ENCODE measurements around the gene ZNF621.

The ZNF621 gene

DNA sequence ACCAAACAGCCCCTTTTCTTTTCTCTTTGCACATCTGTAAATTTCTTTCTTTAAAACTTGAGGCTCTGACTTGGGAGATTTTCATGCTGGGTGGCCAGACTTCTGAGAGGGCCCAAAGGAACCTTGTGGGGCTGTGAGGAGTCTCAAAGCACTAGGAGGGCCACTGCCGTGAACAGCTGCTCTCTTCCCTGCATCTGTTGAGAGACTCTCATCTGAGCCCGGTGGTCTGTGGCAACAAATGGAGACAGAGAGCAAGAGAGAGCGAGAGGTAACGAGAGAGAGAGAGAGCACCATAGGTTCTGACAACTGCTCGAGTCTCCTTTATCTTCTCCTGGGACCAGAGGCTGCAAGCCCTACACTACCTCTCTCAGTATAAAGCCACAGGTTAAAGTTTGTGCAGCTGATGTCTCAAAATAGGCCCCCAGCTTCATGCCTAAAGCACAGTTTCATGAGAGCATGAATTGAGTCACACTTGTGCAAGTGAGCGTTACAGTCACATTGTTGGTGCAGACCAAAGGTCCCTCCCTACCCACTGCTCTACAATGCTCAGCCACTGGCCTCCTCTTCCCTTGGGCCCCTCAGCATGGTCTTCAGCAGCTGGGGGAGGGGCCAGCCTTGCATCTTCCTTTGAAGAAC, 60.7 kb downstream of the ZNF621 start:
- no peaks in the 10 kb centered on the region for H3K9me3 ChIP-seq (ENCODE audit: control insufficient read depth, low read length)
- H3K4me3 ChIP-seq (ENCODE audit: low read length): no peak overlapping the region
- H3K4me1 ChIP-seq (ENCODE audit: control insufficient read depth, insufficient read depth, low read length): no peaks in the 10 kb centered on the region
- no peaks in the 10 kb centered on the region for H3K36me3 ChIP-seq (ENCODE audit: control insufficient read depth, insufficient read depth, low read length)
- H3K9ac ChIP-seq (ENCODE audit: low read length): no peak overlapping the region
- peaks cover 3% of the 10 kb centered on the region for H3K27me3 ChIP-seq (ENCODE audit: control insufficient read depth, insufficient read depth, low read length)

DNA sequence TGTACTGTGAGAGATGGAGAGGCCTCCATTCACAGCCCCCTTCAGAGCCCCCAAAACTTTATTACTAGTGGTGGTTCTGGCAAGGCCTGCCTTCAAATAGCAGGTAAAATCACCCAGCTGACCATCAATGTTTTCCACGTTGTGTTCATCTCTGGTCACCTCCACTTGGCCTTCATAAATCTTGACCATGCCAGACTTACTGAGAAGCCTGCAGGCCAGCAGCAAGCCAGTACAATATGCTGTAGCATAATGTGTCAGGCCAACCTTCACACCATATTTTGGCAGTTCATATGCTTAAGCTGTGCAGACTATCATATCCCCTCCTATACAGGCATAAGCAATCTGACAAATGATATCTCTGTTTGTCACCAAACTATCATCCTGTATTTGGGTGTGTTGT, 62.1 kb downstream of the ZNF621 start:
- Histone ChIP-seq H3K9me3 (ENCODE audit: control insufficient read depth, low read length) (no peaks in the 10 kb centered on the region), H3K4me1 (ENCODE audit: control insufficient read depth, insufficient read depth, low read length) (no peaks in the 10 kb centered on the region), H3K36me3 (ENCODE audit: control insufficient read depth, insufficient read depth, low read length) (no peaks in the 10 kb centered on the region), H3K4me3 (ENCODE audit: low read length) (no peak overlapping the region), H3K27me3 (ENCODE audit: control insufficient read depth, insufficient read depth, low read length) (peaks cover 3% of the 10 kb centered on the region), H3K9ac (ENCODE audit: low read length) (no peak overlapping the region)

DNA sequence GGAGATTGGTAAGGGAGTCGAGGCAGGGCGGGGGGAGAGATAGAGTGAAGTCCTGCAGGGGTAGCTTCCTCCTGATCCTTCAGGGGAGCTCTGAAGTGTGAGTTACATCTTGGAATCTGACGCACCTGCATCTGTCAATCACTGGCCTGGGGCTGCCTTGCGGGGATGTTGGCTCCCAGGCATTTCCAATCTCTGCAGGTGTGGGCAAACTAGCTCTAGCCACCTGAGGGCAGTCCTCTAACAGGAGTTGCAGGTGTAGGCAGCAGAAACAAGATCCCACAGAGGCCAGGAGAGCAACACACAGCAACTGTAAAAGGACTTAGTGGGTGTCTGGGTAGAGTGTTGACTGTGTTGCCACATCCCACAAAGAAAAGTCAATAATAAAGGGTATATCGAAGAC, 63.6 kb downstream of the ZNF621 start:
- Histone ChIP-seq H3K9ac (ENCODE audit: low read length) (no peak overlapping the region), H3K9me3 (ENCODE audit: control insufficient read depth, low read length) (no peaks in the 10 kb centered on the region), H3K4me1 (ENCODE audit: control insufficient read depth, insufficient read depth, low read length) (no peaks in the 10 kb centered on the region), H3K4me3 (ENCODE audit: low read length) (no peak overlapping the region), H3K36me3 (ENCODE audit: control insufficient read depth, insufficient read depth, low read length) (no peaks in the 10 kb centered on the region), H3K27me3 (ENCODE audit: control insufficient read depth, insufficient read depth, low read length) (no peaks in the 10 kb centered on the region)
